HG02588 (cell line): ENCODE results near the gene SNRPB2.
A peak's percentile ranks its signal among the peaks of the same experiment; 100 is the strongest.

ENCODE experiments used
- ATAC-seq: cut with Tn5 transposase; IDR thresholded peaks from one replicate; pipeline ENCODE4 v1.9.1; 2021; ENCODE audit warnings: mild to moderate bottlenecking, moderate library complexity; ENCODE audit not compliant: unreplicated experiment

Gene SNRPB2

DNA sequence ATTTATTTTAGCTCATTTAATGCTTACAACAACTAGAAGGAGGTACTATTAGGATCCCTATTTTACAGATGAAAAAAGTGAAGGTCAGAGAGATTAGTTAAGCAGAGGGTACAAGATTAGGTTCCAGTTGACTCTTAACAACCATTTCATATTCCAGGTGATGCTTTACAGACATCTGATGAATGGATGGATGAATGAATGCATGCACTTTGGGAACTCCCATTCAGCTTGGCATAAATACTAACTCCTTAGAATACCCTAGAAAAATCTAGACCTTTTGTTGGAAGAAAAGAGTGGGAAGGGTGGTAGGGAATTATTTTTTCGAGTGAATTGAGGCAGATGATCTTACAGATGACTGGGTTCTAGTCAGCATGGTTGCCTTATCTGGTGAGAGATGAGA, 746 bp upstream of the SNRPB2 start:
- no peak for ATAC-seq

DNA sequence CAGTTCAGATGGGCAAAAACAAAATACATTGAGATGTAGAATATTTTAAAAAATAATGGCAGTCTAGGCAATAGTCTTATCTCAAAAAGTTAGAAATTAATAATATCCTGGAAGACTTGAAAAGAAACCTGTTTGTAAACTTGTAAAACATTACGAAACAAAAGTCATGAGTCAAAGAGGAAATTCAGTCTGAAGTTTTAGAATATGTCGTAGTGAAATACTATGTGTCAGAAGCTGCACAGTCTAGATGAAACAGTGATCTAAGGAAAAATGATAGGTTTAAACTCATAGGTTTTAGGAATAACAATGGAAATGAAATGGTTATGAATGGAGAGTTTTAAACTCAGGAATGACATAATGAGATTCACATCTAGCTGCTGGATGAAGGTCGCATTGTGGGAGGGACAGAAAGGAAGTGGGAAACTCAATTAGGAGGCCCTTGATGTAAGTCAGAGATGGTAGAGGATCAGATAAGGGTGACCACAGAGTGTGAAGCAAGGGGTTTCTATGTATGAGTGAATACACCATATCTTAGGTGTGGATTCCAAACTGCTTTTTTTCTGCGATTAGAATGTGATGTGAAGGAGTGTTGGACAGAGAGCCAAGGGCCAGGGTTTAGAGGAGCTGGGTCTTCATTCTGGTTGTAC, 2.8 kb downstream of the SNRPB2 start:
- no peak for ATAC-seq

DNA sequence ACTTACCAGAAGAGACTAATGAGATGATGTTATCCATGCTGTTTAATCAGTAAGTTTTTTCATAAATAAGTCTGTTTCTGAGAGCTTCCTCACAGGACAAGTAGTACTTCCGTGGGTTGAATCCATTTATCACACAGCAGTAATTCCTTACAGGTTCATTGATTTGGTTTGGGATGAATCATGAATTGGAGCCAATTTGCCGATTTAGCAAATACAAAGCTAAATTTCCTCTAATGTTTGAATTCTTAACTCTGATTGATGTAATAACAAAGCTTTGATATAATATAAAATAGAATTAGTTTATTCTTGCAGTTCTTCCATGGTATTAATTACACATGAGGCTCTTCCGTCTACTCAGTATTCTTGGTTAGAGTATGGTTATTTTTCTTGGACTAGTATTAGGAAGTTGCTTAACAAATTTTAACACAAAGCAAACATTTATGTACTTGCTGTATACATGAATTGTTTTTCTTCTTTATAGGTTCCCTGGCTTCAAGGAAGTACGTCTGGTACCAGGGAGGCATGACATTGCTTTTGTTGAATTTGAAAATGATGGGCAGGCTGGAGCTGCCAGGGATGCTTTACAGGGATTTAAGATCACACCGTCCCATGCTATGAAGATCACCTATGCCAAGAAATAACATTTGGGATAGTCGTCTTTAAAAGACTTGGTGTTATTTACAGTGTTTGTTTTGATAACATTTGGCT, 10.7 kb downstream of the SNRPB2 start:
- ATAC-seq, result no peak

DNA sequence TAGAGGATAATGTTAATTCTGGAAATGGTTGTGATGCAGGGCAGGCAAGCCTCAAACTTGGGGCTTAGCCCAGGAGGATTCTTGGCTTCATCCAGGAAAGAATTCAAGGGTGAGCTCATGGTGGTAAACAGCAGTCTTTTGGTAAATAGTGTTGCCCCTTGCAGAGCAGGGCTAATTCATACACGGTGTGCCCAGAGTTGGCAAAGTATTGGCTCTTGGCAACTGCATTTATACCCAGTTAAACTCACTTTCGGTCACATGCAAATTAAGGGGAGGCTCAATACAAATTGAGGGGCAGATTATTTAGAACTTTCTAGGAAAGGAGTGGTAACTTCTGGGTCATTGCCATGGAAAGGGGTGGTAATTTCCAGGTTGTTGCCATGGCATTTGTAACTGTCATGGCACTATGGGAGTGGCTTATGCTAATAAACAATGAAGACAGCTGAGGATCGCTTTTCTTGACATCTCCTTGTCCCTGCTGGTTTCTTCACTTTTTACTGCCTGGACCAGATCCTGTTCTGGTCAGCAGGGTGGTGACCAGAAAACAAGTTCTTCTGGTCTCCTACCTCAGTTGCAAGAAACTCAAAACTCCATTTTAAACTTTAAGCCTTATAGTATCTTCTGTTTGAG, 14.5 kb downstream of the SNRPB2 start:
- ATAC-seq, result no peak

DNA sequence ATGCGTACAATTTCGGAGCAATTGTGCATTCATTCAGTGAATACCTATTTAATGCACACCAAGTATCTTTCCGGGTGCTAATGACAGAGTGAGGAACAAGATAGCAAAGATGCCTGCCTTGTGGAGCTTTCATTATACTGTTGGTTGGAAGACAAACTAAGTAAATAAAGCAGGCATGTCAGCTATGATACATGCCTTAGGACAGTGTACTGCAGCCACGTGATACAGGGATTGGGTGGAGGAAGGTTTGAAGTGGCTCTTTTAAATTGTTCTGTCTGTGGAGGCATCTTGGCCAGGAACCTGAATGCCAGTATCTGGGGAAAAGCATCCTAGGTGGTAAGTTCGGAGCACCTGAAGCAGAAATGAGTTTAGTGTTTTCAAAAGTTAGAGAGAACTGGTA, 15.4 kb downstream of the SNRPB2 start:
- ATAC-seq, result no peak

DNA sequence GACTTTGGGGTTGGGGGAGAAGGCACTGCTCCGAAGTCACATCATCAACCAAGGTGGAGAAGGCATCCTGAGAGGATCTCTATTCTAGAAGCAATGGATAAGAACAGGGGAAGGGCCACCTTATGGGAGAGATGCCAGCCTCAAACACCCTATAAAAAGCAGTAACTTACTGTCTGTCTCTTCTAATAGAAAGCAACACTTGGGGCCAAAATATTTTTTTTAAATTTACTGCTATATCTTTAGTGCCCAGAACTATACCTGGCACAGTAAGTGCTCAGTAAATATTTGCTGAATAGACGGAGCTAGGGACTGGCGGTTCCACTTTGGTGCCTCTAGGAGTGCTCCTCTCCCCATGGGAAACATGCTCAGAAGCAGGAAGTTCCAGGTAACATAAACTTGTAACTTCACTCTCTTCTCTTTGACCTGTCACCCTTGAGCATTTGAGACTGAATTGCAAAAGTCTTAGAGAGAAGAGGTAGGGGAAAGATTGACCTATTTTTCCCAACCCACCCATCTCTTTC, 17.5 kb downstream of the SNRPB2 start:
- no peak for ATAC-seq

DNA sequence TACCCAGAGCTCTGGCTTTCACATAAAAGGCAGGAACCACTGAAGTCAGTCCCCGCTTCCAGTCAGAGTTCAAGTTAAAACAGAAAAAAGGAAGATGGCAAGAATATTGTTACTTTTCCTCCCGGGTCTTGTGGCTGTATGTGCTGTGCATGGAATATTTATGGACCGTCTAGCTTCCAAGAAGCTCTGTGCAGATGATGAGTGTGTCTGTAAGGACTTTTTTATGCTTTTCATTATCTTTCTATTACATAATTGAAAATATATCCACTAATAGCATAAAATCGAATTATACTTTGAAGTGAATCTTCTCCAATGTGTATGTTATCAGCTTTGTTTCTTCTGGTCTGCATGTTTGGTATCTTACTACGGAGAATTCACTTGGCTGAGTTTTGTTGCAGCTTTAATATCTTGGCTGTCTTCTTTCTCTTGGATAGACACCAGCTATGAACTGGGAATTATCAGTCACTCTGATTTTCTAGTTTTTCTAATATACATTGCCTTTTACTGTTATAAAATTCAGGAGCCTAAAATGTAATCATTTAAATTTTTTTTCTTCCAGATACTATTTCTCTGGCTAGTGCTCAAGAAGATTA, 18.6 kb downstream of the SNRPB2 start, which contains the start of gene OTOR:
Gene OTOR (plus strand): TSS at position 51 of the 593 bp plus-strand sequence. CDS start 44 bp downstream, at position 95.
- no peak for ATAC-seq

DNA sequence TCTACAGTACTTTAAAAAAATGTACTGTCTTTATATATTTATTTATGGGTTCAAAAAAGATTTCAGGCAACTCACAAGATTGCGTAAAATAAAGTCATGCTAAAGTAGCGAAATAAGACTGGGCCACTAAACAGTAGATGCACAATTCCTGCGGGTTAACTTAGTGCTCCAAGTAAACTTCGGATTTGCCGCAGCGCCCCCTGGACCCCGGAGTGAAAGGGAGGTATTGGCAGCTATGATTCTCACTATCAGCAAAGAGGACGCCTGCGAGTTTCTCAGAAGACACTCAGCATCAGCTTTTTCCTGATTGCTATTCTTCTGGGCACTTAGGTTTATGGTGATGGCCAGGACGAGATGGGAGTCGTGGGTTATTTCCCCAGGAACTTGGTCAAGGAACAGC, 19.7 kb downstream of the SNRPB2 start:
- ATAC-seq, result no peak

DNA sequence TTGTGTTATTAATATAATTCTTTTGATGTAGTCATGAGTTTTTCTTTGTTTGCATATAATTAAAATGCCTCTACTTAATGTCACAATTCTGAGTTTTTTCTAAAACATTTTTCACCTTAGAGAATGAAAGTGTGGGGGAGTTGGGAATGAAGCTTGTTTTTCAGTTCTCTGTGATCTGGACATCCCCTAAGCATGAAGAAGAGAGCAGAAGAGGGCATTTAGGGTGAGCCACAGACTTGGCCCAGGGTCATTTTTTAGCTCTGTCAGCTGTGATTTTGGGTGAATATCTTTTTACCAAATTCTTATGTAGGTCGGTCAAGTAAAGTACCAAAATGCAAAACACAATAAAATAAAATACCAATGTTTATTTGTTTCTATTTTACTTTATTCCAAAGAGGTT, 22.3 kb downstream of the SNRPB2 start:
- no peak for ATAC-seq

DNA sequence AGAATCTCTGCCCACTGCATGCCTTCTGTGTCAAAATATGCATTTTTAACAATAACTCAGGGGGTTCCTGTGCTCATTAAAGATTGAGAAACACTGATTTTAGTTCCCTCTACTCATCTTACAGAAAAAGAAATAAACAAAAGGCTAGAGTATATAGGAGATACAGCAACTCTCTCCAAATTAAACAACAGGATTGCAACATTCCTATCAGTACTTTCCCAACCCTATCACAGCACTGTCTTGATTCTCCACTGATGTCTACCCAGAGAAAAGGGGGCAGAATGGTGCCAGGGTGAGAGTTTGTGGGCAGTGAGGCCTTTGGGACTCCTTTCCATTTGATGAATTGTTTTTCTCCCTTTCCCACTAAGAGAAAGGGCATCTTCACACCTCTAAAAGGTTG, 23.1 kb downstream of the SNRPB2 start:
- no peak for ATAC-seq

DNA sequence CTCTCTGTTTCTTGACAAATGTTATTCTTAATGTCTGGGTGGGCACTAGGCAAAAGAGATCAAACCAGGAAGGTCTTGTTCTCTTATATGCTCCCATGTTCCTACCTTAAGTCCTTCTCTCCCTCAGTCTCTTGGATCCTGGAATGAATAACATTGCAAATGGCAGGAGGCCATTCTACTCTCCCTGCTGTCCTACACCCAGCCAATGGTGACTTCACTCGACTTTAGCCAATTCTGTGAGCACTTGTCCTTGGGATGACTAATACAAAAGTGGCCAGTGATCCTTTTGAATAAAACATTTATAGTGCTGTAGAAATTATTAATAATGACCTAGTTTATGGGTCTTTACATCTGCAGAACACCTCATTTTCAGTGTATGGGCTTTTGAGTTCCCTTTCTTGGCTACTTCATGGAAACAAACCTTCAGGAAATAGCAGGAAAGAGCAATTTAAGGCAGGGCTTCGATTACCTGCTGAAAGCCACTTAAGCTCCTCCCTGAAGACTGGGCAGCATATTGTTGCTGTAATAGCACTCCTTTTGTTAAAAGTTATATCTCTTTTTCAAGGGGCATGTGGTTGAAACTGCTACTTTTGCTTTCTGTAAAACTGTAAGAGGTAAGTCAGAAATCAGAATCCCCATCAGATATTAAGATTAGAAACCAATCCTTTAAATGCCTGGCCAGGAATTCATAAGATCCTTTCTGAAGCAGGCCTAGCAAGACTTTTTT, 28.8 kb downstream of the SNRPB2 start:
- ATAC-seq, result no peak

DNA sequence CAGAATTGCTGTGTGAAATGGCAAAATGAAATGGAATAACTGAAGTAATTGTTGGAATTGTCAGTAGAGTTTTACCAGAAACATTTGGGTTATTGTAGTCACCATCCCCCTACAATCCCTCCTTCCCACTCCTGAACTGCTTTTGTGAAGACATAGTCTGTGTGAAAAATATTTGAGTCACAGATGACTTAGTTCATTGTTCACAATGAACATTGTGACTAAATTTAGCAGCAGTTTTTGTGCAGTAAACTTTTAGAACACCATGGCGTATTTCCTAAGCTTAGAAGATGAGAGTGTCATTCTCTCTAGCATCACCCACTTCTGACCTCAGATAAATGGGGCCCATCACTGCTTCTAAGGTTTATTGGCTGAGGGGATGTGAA, 29.3 kb downstream of the SNRPB2 start:
- ATAC-seq, result no peak

DNA sequence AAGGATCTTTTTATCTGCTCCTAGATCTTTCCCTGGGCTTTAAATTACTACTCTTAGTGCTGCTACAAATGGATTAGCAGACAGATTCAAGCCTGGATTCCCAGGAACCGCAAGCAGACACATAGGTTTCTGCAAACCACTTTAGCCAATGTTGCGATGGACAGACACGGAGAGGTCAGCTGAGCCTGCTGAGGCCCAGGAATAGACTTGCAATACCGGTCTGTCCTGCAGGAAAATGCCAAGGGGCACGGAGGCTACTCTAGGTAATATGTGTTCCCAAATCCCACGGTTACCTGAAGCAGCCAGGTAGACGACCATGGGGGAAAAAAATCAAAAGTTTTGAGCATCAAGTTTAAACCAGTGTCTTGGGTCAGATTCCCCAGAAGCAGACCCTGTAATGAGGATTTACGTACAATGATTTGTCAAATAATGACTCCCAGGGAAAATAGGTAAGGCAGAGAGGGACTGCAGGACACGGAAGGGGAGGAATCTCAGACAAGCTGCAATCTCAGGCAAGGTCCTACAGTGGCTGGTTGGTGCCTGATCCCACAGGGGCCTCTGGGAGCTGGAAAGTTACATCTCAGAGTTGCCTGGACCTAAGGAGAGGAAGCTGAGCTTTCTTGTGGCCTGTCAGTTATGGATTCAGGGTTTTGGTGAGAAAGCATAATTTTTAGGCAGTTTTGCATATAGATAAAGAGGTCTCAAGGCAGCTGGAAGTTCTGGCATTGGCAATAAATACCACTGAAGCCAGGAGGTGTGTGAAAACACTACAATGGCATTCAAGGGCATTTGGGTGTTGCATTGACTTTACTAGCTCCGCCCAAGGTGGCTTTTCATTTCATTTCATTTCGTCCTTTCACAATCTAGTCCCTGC, 30.8 kb downstream of the SNRPB2 start:
- no peak for ATAC-seq

DNA sequence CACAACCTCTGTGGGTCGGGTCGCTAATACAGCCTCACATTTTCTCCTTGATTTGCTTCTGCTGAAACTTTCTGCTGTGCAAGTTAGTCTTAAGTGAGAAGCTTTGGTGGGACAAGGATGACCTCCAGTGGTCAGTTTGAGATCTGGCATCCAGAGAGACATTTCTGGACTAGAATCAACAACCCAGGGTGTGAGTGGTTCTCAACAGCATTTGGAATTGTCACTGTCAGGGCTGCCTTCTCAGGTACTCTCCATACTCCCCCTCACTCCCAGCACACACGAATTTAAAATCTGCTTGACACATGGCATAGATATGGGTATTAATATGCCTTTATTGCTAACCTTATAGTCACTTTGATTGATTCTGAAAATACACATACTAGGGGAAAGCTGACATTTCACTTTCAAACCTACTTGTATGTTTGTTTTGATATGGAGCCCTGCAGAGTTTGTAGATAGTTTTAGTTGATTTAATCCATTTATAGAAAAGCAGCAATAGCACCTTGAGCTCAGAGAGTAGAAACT, 31.5 kb downstream of the SNRPB2 start:
- peak; percentile 47 for ATAC-seq

DNA sequence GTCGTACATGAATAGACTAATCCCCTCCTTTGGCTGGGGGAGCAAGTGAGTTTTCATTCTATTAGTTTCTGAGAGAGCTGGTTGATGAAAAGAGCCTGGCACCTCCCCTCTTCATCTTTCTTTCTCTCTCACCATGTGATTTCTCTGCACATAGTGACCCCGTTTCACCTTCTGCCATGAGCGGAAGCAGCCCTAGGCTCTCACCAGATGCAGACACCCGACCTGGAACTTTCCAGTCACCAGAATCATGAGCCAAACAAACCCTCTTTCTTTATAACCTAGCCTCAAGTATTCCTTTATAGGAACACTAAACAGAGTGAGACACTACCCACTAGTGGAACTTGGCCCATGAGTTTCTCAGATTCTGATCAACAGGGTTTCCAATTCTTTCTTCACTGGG, 34.7 kb downstream of the SNRPB2 start:
- ATAC-seq, result no peak

DNA sequence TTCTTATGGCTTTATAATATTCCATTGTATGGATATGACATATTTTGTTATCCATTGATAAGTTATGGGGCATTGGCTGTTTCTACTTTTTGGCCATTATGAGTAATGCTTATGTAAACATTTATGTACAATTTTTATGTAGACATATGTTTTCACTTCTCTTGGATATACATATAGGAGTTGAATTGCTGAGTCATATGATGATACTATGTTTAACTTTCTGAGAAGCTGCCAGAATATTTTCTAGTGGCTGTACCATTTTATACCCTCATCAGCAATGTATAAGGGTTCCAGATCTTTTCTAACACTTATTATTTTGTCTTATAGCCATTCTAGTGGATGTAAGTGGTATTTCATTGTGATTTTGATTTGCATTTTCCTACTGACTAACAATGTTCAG, 41.4 kb downstream of the SNRPB2 start:
- ATAC-seq, result no peak

DNA sequence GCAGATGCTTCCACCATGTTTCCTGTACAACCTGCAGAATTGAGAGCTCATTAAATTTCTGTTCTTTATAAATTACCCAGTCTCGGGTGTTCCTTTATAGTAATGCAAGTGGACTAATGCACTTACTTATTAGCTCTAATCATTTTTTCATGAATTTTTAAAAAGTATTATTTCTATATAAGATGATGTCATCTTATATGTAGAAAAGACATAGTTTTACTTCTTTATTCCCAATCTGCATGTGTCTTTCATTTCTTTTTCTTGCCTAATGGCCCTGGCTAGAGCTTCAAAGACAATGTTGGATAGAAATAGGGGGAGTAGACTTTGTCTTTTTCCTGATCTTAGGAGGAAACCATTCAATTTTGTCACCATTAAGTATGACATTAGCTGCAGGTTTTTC, 46.1 kb downstream of the SNRPB2 start:
- no peak for ATAC-seq

DNA sequence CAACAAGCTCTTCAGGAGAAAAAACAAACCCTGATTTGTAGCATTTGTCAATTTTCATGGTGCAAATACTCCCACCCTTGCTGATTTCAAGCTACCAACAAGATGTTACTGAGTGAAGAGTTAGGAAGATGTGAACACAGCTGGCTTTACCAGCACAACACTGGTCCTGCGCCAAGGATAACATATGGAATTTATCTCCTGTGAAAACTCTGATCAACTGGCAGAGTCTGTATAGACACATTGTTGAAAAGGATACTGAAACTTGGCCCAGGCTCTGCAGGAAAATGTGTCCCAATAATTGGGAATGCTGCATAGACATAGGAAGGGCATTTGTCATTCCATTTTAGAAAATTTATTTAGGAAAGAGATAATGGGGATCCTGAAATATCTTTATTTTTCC, 47.3 kb downstream of the SNRPB2 start:
- no peak for ATAC-seq

DNA sequence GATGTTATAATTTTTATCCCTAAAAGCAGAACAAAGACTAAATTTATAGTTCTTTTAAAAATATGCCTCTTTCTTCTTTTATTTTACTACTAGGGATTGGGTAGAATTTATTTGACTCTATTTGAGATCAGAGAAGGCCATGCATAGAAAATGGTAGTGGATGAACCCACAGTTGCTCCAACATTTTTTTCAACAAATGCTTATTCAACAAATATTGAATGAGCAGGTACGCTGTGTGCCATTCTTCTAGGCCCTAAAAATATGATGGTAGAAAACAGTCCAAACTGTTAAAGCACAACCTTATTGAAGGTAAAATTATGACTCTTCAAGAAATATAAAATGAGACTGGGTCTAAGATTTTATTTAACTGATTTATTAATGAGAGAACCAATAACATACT, 48.3 kb downstream of the SNRPB2 start:
- ATAC-seq, result no peak

DNA sequence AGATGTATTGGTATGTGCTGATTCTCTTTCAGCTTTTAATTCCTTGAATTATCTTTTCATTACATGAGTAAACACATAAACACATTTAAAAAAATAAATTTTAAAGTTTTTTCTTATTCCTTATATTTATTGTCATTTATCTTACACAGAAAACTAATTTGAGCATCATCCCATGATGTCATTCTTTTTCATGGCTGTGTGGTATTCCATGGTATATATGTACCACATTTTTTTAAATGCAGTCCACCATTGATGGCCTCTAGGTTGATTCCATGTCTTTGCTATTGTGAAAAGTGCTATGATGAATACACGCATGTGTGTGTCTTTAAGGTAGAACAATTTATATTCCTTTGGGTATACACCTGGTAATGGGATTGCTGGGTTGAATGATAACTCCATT, 51.7 kb downstream of the SNRPB2 start:
- no peak for ATAC-seq
